HCT116 (cell line): ENCODE measurements around the gene AQP5. TPM values are rescaled to one million over a fixed set of nuclear protein-coding genes. Genes with fewer than 3 reads are reported as not detected.
"Not testable (repeated sequence)": the region's sequence is repeated elsewhere in the genome, so short reads cannot be mapped to it uniquely, and the experiment has no call there.

Experiments
- ATAC-seq: fragments of 200-7000 bp; cut with Tn5 transposase; 2 replicates; pipeline ENCODE4 v1.9.1; 2020; ENCODE audit warnings: mild to moderate bottlenecking, moderate library complexity
- BruUV-seq: library from RNA; stranded (reverse); fragments of 400-500 nt; replicated peaks from 2 replicates; lab custom pipeline; 2021; lab: Mats Ljungman, UMichigan
- CTCF ChIA-PET: fragments of 300-600 bp; sonication (Branson Sonifier 250); formaldehyde crosslinking; loops from one replicate; lab custom pipeline; 2021; ENCODE audit warnings: antibody characterized with exemption; lab: Charles Lee
- POLR2A ChIA-PET: fragments of 300-600, 350-600 bp; sonication (Branson Sonifier 250); formaldehyde crosslinking; loops from one replicate; lab custom pipeline; 2021; ENCODE audit warnings: antibody characterized with exemption; lab: Charles Lee
- RAD21 ChIA-PET, 2 experiments: fragments of 300-600 bp; sonication (Branson Sonifier 250); formaldehyde crosslinking; loops; one replicate each; lab custom pipeline; 2023; ENCODE audit warnings: low total read pairs in 2 of 2; ENCODE audit not compliant: uncharacterized antibody in 2 of 2, unreplicated experiment in 2 of 2, low non-redundant PET in 1 of 2; lab: Charles Lee
- DNase-seq: peaks from one replicate; pipeline ENCODE4 v3.0.0-alpha.2; 2010; ENCODE audit warnings: low read depth, low spot score
- H2AFZ ChIP-seq: fragments of 200-600 bp; shearing (Covaris generic), sonication (generic); 2 replicates; pipeline ENCODE4 v1.6.1; 2017; ENCODE audit warnings: low read depth, mixed run types, mixed read lengths, antibody characterized with exemption, low read length; ENCODE audit not compliant: poor library complexity, severe bottlenecking
- H3K27ac ChIP-seq: 2 replicates; pipeline ENCODE4 v1.5.1; 2012; ENCODE audit warnings: low read depth, low read length
- H3K27me3 ChIP-seq: fragments of 200-600 bp; sonication (generic); 2 replicates; pipeline ENCODE4 v1.6.1; 2016; ENCODE audit warnings: mixed run types, low read length, mixed read lengths; ENCODE audit not compliant: insufficient read depth
- H3K36me3 ChIP-seq, 2 experiments: fragments of 200-500 bp in 1 of 2; fragments of 200-600 bp in 1 of 2; sonication (Bioruptor generic) in 1 of 2; sonication (generic) in 1 of 2; 2 replicates each; pipeline versions ENCODE4 v1.5.1 to v1.6.1; 2014 to 2016; ENCODE audit warnings: low read length in 2 of 2, inconsistent platforms in 1 of 2, mixed read lengths in 1 of 2, mixed run types in 1 of 2; ENCODE audit not compliant: insufficient read depth in 2 of 2, control insufficient read depth in 1 of 2
- H3K4me1 ChIP-seq, 2 experiments: fragments of 200-600 bp in 1 of 2; sonication (generic) in 1 of 2; 2 replicates each; pipeline versions ENCODE4 v1.5.1 to v1.6.1; 2012 to 2017; ENCODE audit warnings: low read length in 2 of 2, inconsistent platforms in 1 of 2, mild to moderate bottlenecking in 1 of 2, mixed read lengths in 1 of 2, mixed run types in 1 of 2, moderate library complexity in 1 of 2; ENCODE audit not compliant: insufficient read depth in 2 of 2, control insufficient read depth in 1 of 2
- H3K4me2 ChIP-seq: fragments of 200-600 bp; sonication (generic); 2 replicates; pipeline ENCODE4 v1.6.1; 2017; ENCODE audit warnings: mixed run types, low read length, mixed read lengths
- H3K4me3 ChIP-seq, 2 experiments: fragments of 200-600 bp in 1 of 2; sonication (generic) in 1 of 2; replicated peaks in 1 of 2; 2 replicates each; pipeline ENCODE4 v1.5.1; 2011 to 2016; ENCODE audit warnings: low read length in 2 of 2, control low read depth in 1 of 2, low read depth in 1 of 2, mild to moderate bottlenecking in 1 of 2, mixed read lengths in 1 of 2, mixed run types in 1 of 2
- H3K79me2 ChIP-seq: fragments of 200-600 bp; sonication (generic); 2 replicates; pipeline ENCODE4 v1.6.1; 2017; ENCODE audit warnings: mild to moderate bottlenecking, mixed run types, low read length, moderate library complexity, mixed read lengths; ENCODE audit not compliant: insufficient read depth
- H3K9ac ChIP-seq: fragments of 200-600 bp; sonication (generic); 2 replicates; pipeline ENCODE4 v1.6.1; 2016; ENCODE audit warnings: low read length, mixed read lengths
- H3K9me2 ChIP-seq: fragments of 200-600 bp; sonication (generic), shearing (Covaris generic); 2 replicates; pipeline ENCODE4 v1.6.1; 2017; ENCODE audit warnings: mixed run types, mild to moderate bottlenecking, moderate library complexity; ENCODE audit not compliant: insufficient read depth
- H3K9me3 ChIP-seq, 2 experiments: fragments of 200-500 bp in 1 of 2; fragments of 200-600 bp in 1 of 2; sonication (Bioruptor generic) in 1 of 2; sonication (generic) in 1 of 2; 2 replicates each; pipeline ENCODE4 v1.6.1; 2014 to 2017; ENCODE audit warnings: low read length in 2 of 2, mixed read lengths in 2 of 2, inconsistent platforms in 1 of 2, low read depth in 1 of 2, mild to moderate bottlenecking in 1 of 2, mixed run types in 1 of 2, moderate library complexity in 1 of 2; ENCODE audit not compliant: control insufficient read depth in 1 of 2, insufficient read depth in 1 of 2
- H4K20me1 ChIP-seq: fragments of 200-600 bp; sonication (generic), shearing (Covaris generic); 2 replicates; pipeline ENCODE4 v1.6.1; 2017; ENCODE audit warnings: mixed run types, mild to moderate bottlenecking, moderate library complexity; ENCODE audit not compliant: insufficient read depth
- CEBPB ChIP-seq: IDR thresholded peaks from 2 replicates; pipeline ENCODE4 v1.6.1; 2012; ENCODE audit warnings: low read depth
- RAD21 ChIP-seq: IDR thresholded peaks from 2 replicates; pipeline ENCODE4 v1.6.1; 2012; ENCODE audit warnings: low read depth, mild to moderate bottlenecking
- ZNF274 ChIP-seq: fragments of 200-500 bp; sonication (Bioruptor generic); IDR thresholded peaks from 2 replicates; pipeline ENCODE4 v1.6.1; 2014; ENCODE audit warnings: mild to moderate bottlenecking, low read depth, low read length, inconsistent platforms
- intact Hi-C: fragments of 100-400 bp; cut with micrococcal nuclease; formaldehyde crosslinking; loops from 2 replicates; pipeline ENCODE4 v1.10.0; 2022
- total RNA-seq: library from RNA; stranded (reverse); gene quantifications from one replicate; pipeline ENCODE4 v1.2.1, GENCODE V29; 2021; ENCODE audit not compliant: unreplicated experiment

Gene AQP5
- total RNA-seq, 1 experiment from 2014 or later = not detected

GRCh38 chr12:49985981-49986380 is 24.3 kb downstream of the AQP5 start:
- no peaks in the 10 kb centered on the region for H4K20me1 ChIP-seq
- no peak overlapping the region for H3K4me3 ChIP-seq
- H3K27me3 ChIP-seq = no peaks in the 10 kb centered on the region
- peaks cover 24 to 41% of the 10 kb centered on the region in 2 experiments for H3K36me3 ChIP-seq
- H3K9me3 ChIP-seq = no peaks in the 10 kb centered on the region
- H2AFZ ChIP-seq = no peak overlapping the region
- intact Hi-C loops = no loop called here
- no peak for TF ChIP-seq CEBPB
- no peak for TF ChIP-seq ZNF274
- no peak for TF ChIP-seq RAD21
- H3K9ac ChIP-seq = no peak overlapping the region
- no peak for DNase-seq
- H3K27ac ChIP-seq = no peak overlapping the region
- H3K9me2 ChIP-seq = no peaks in the 10 kb centered on the region
- no peak overlapping the region for H3K4me2 ChIP-seq
- BruUV-seq = no TSS peak
- H3K79me2 ChIP-seq = no peaks in the 10 kb centered on the region
- H3K4me1 ChIP-seq = no peaks in the 10 kb centered on the region
- CTCF ChIA-PET = no interaction called here
- ATAC-seq = no peak
- POLR2A ChIA-PET = no interaction called here
- RAD21 ChIA-PET = no interaction called here

- DNase-seq, H3K4me3 ChIP-seq, BruUV-seq, H3K9me2 ChIP-seq, RAD21 ChIA-PET, POLR2A ChIA-PET, ATAC-seq, H3K9me3 ChIP-seq, H3K4me2 ChIP-seq, H3K4me1 ChIP-seq, H4K20me1 ChIP-seq, H3K27ac ChIP-seq, H3K79me2 ChIP-seq, H2AFZ ChIP-seq, H3K9ac ChIP-seq, intact Hi-C loops, H3K27me3 ChIP-seq: not testable (repeated sequence)
- CTCF ChIA-PET = interaction anchor here (0.7 kb wide), 1 partner anchor 44 kb away, joined by 3 read pairs; no protein-coding TSS in a partner anchor
- peaks cover 24 to 43% of the 10 kb centered on the region in 2 experiments for H3K36me3 ChIP-seq
Measured at GRCh38 chr12:49986476-49986875, 24.8 kb downstream of the AQP5 start.
